ENCODE data around the gene ANKRD13D.

- TF ChIP-seq CTCF (conservative IDR thresholded peaks at IDR 0.05; ENCODE audit: low read depth, low read length): no peak
- no peak for TF ChIP-seq EZH2 (IDR thresholded peaks at IDR 0.05; ENCODE audit: low read length, unreplicated experiment)
- TF ChIP-seq EZH2phosphoT487 (IDR thresholded peaks at IDR 0.05; ENCODE audit: borderline replicate concordance, low read length): no peak
These were observed 49.1 kb upstream of the ANKRD13D start for GRCh38 chr11:67239783-67240575.
